ENCODE measurements around the gene MEF2B. TPM values are rescaled to one million over a fixed set of nuclear protein-coding genes. Genes with fewer than 3 reads are reported as not detected.
A peak's percentile ranks its signal among the peaks of the same experiment; 100 is the strongest.

Gene MEF2B
- polyA plus RNA-seq, 2 donors, result 0.31 to 0.63 TPM

- no peaks in the 10 kb centered on the region for H3K36me3 ChIP-seq (ENCODE audit: control insufficient read depth in 2 of 2, insufficient read depth in 2 of 2, low read length in 1 of 2)
Measured at GRCh38 chr19:19209372-19209771, 39.3 kb upstream of the MEF2B start.

GRCh38 chr19:19207637-19208572 is 37.8 kb upstream of the MEF2B start:
- Histone ChIP-seq H3K27me3 (ENCODE audit: control insufficient read depth in 1 of 2, insufficient read depth in 2 of 2, low read length in 2 of 2) (peaks cover 0 to 13% of the 10 kb centered on the region in 2 donors), H3K4me3 (ENCODE audit: low read depth in 1 of 2, low read length in 2 of 2) (no peak overlapping the region), H3K27ac (ENCODE audit: low read depth in 2 of 2, low read length in 1 of 2) (peak overlapping the region in 1 of 2 donors; percentile 72), H3K36me3 (ENCODE audit: control insufficient read depth in 2 of 2, insufficient read depth in 2 of 2, low read length in 1 of 2) (no peaks in the 10 kb centered on the region), H3K4me1 (ENCODE audit: control insufficient read depth in 2 of 2, insufficient read depth in 2 of 2, low read length in 1 of 2) (peaks cover 0 to 2% of the 10 kb centered on the region in 2 donors), H3K9me3 (ENCODE audit: control insufficient read depth in 2 of 2, insufficient read depth in 1 of 2, low read depth in 1 of 2, low read length in 1 of 2) (peaks cover 0 to 9% of the 10 kb centered on the region in 2 donors)
- WGBS, 2 donors, result 50 to 71% methylated on average over 8 of the region's 8 CpGs

More at GRCh38 chr19:19209372-19209771, 39.3 kb upstream of the MEF2B start:
- Histone ChIP-seq H3K9me3 (ENCODE audit: control insufficient read depth in 2 of 2, insufficient read depth in 1 of 2, low read depth in 1 of 2, low read length in 1 of 2) (peaks cover 0 to 9% of the 10 kb centered on the region in 2 donors), H3K27me3 (ENCODE audit: control insufficient read depth in 1 of 2, insufficient read depth in 2 of 2, low read length in 2 of 2) (peaks cover 0 to 17% of the 10 kb centered on the region in 2 donors), H3K4me1 (ENCODE audit: control insufficient read depth in 2 of 2, insufficient read depth in 2 of 2, low read length in 1 of 2) (peaks cover 0 to 2% of the 10 kb centered on the region in 2 donors), H3K4me3 (ENCODE audit: low read depth in 1 of 2, low read length in 2 of 2) (no peak overlapping the region), H3K27ac (ENCODE audit: low read depth in 2 of 2, low read length in 1 of 2) (no peak overlapping the region)
- WGBS, 2 donors, result 53 to 59% methylated on average over 9 of the region's 9 CpGs

GRCh38 chr19:19206938-19207337 is 36.9 kb upstream of the MEF2B start:
- Histone ChIP-seq H3K4me3 (ENCODE audit: low read depth in 1 of 2, low read length in 2 of 2) (no peak overlapping the region), H3K27ac (ENCODE audit: low read depth in 2 of 2, low read length in 1 of 2) (no peak overlapping the region), H3K4me1 (ENCODE audit: control insufficient read depth in 2 of 2, insufficient read depth in 2 of 2, low read length in 1 of 2) (peaks cover 0 to 11% of the 10 kb centered on the region in 2 donors), H3K9me3 (ENCODE audit: control insufficient read depth in 2 of 2, insufficient read depth in 1 of 2, low read depth in 1 of 2, low read length in 1 of 2) (peaks cover 0 to 9% of the 10 kb centered on the region in 2 donors), H3K27me3 (ENCODE audit: control insufficient read depth in 1 of 2, insufficient read depth in 2 of 2, low read length in 2 of 2) (peaks cover 0 to 4% of the 10 kb centered on the region in 2 donors), H3K36me3 (ENCODE audit: control insufficient read depth in 2 of 2, insufficient read depth in 2 of 2, low read length in 1 of 2) (no peaks in the 10 kb centered on the region)
- 50 to 57% methylated on average over 5 of the region's 5 CpGs for WGBS, 2 donors

- Histone ChIP-seq H3K4me3 (ENCODE audit: low read depth in 1 of 2, low read length in 2 of 2) (no peak overlapping the region), H3K36me3 (ENCODE audit: control insufficient read depth in 2 of 2, insufficient read depth in 2 of 2, low read length in 1 of 2) (no peaks in the 10 kb centered on the region), H3K4me1 (ENCODE audit: control insufficient read depth in 2 of 2, insufficient read depth in 2 of 2, low read length in 1 of 2) (peaks cover 0 to 11% of the 10 kb centered on the region in 2 donors), H3K27me3 (ENCODE audit: control insufficient read depth in 1 of 2, insufficient read depth in 2 of 2, low read length in 2 of 2) (no peaks in the 10 kb centered on the region), H3K9me3 (ENCODE audit: control insufficient read depth in 2 of 2, insufficient read depth in 1 of 2, low read depth in 1 of 2, low read length in 1 of 2) (peaks cover 0 to 9% of the 10 kb centered on the region in 2 donors), H3K27ac (ENCODE audit: low read depth in 2 of 2, low read length in 1 of 2) (no peak overlapping the region)
- 46 to 50% methylated on average over 14 of the region's 14 CpGs for whole genome bisulfite sequencing, 2 donors
Measured at GRCh38 chr19:19205416-19206410, 35.6 kb upstream of the MEF2B start.

- Histone ChIP-seq H3K27me3 (ENCODE audit: control insufficient read depth in 1 of 2, insufficient read depth in 2 of 2, low read length in 2 of 2) (no peaks in the 10 kb centered on the region), H3K9me3 (ENCODE audit: control insufficient read depth in 2 of 2, insufficient read depth in 1 of 2, low read depth in 1 of 2, low read length in 1 of 2) (peaks cover 0 to 9% of the 10 kb centered on the region in 2 donors), H3K4me1 (ENCODE audit: control insufficient read depth in 2 of 2, insufficient read depth in 2 of 2, low read length in 1 of 2) (peaks cover 0 to 9% of the 10 kb centered on the region in 2 donors), H3K36me3 (ENCODE audit: control insufficient read depth in 2 of 2, insufficient read depth in 2 of 2, low read length in 1 of 2) (peaks cover 0 to 4% of the 10 kb centered on the region in 2 donors), H3K4me3 (ENCODE audit: low read depth in 1 of 2, low read length in 2 of 2) (no peak overlapping the region), H3K27ac (ENCODE audit: low read depth in 2 of 2, low read length in 1 of 2) (no peak overlapping the region)
- 72 to 74% methylated on average over 13 of the region's 13 CpGs for WGBS, 2 donors
Measured at GRCh38 chr19:19204181-19204580, 34.1 kb upstream of the MEF2B start.

- Histone ChIP-seq H3K36me3 (ENCODE audit: control insufficient read depth in 2 of 2, insufficient read depth in 2 of 2, low read length in 1 of 2) (peaks cover 0 to 12% of the 10 kb centered on the region in 2 donors), H3K27ac (ENCODE audit: low read depth in 2 of 2, low read length in 1 of 2) (peak within 1 kb of the TSS; percentile 74 to 83)
Measured at GRCh38 chr19:19203012-19203856, 33.2 kb upstream of the MEF2B start, which contains the start of gene NR2C2AP. Gene NR2C2AP (minus strand): TSS chr19:19203414. CDS start chr19:19203060, 354 bp downstream.

GRCh38 chr19:19202707-19203011 is 32.6 kb upstream of the MEF2B start:
- WGBS, 2 donors, result 8 to 12% methylated on average over 11 of the region's 11 CpGs
- Histone ChIP-seq H3K27ac (ENCODE audit: low read depth in 2 of 2, low read length in 1 of 2) (peak overlapping the region; percentile 74 to 83), H3K9me3 (ENCODE audit: control insufficient read depth in 2 of 2, insufficient read depth in 1 of 2, low read depth in 1 of 2, low read length in 1 of 2) (peaks cover 0 to 6% of the 10 kb centered on the region in 2 donors), H3K36me3 (ENCODE audit: control insufficient read depth in 2 of 2, insufficient read depth in 2 of 2, low read length in 1 of 2) (peaks cover 0 to 15% of the 10 kb centered on the region in 2 donors), H3K27me3 (ENCODE audit: control insufficient read depth in 1 of 2, insufficient read depth in 2 of 2, low read length in 2 of 2) (no peaks in the 10 kb centered on the region), H3K4me1 (ENCODE audit: control insufficient read depth in 2 of 2, insufficient read depth in 2 of 2, low read length in 1 of 2) (peaks cover 0 to 9% of the 10 kb centered on the region in 2 donors), H3K4me3 (ENCODE audit: low read depth in 1 of 2, low read length in 2 of 2) (peak overlapping the region; percentile 66 to 68)

More at GRCh38 chr19:19203012-19203856, 33.2 kb upstream of the MEF2B start, which contains the start of gene NR2C2AP:
- WGBS, 2 donors, result 7% methylated on average over 57 to 60 of the region's 60 CpGs
- Histone ChIP-seq H3K4me3 (ENCODE audit: low read depth in 1 of 2, low read length in 2 of 2) (peak within 1 kb of the TSS; percentile 66 to 68), H3K4me1 (ENCODE audit: control insufficient read depth in 2 of 2, insufficient read depth in 2 of 2, low read length in 1 of 2) (peaks cover 0 to 9% of the 10 kb centered on the region in 2 donors), H3K9me3 (ENCODE audit: control insufficient read depth in 2 of 2, insufficient read depth in 1 of 2, low read depth in 1 of 2, low read length in 1 of 2) (peaks cover 0 to 9% of the 10 kb centered on the region in 2 donors), H3K27me3 (ENCODE audit: control insufficient read depth in 1 of 2, insufficient read depth in 2 of 2, low read length in 2 of 2) (no peaks in the 10 kb centered on the region)

- Histone ChIP-seq H3K27ac (ENCODE audit: low read depth in 2 of 2, low read length in 1 of 2) (peak overlapping the region; percentile 74 to 83), H3K9me3 (ENCODE audit: control insufficient read depth in 2 of 2, insufficient read depth in 1 of 2, low read depth in 1 of 2, low read length in 1 of 2) (no peaks in the 10 kb centered on the region), H3K36me3 (ENCODE audit: control insufficient read depth in 2 of 2, insufficient read depth in 2 of 2, low read length in 1 of 2) (peaks cover 3 to 22% of the 10 kb centered on the region in 2 donors), H3K4me3 (ENCODE audit: low read depth in 1 of 2, low read length in 2 of 2) (peak overlapping the region; percentile 66 to 68), H3K4me1 (ENCODE audit: control insufficient read depth in 2 of 2, insufficient read depth in 2 of 2, low read length in 1 of 2) (peaks cover 0 to 11% of the 10 kb centered on the region in 2 donors), H3K27me3 (ENCODE audit: control insufficient read depth in 1 of 2, insufficient read depth in 2 of 2, low read length in 2 of 2) (no peaks in the 10 kb centered on the region)
- WGBS, 2 donors, result 70 to 71% methylated on average over 19 of the region's 19 CpGs
Measured at GRCh38 chr19:19201697-19202630, 31.9 kb upstream of the MEF2B start.
